B cell (primary cell): ENCODE data around the gene SCFD2.

Experiments used
- CTCF ChIP-seq: fragments of 200-600 bp; IDR thresholded peaks from one replicate; pipeline ENCODE4 v1.8.0; 2022; ENCODE audit warnings: antibody characterized with exemption, mild to moderate bottlenecking
- EZH2 ChIP-seq: IDR thresholded peaks from 2 replicates; pipeline ENCODE4 v1.6.1; 2012; ENCODE audit warnings: borderline replicate concordance, low read depth, mild to moderate bottlenecking, moderate library complexity, low read length; ENCODE audit not compliant: insufficient read depth, poor library complexity, severe bottlenecking

- no peak for TF ChIP-seq CTCF
- no peak for TF ChIP-seq EZH2
Observed at GRCh38 chr4:53233114-53233795, 132.6 kb downstream of the SCFD2 start.
